GM10248 (cell line): ENCODE results near the gene ST3GAL3.

Experiments used
- CTCF ChIA-PET: fragments of 300-600 bp; sonication (Branson Sonifier 250); formaldehyde crosslinking; extraction: SDS; loops from one replicate; lab custom pipeline; 2021; ENCODE audit warnings: antibody characterized with exemption; lab: Yijun Ruan, JAX
- POLR2A ChIA-PET: fragments of 350-650 bp; sonication (Branson Sonifier 250); formaldehyde crosslinking; extraction: SDS; loops from one replicate; lab custom pipeline; 2020; ENCODE audit warnings: antibody characterized with exemption; lab: Yijun Ruan, JAX
- DNase-seq: peaks from one replicate; pipeline ENCODE4 v3.0.0; 2012; ENCODE audit errors: extremely low spot score
- TF ChIP-seq, protein P1 (sequence below): IDR thresholded peaks from 2 replicates; pipeline ENCODE4 v1.5.1; 2012; ENCODE audit warnings: mild to moderate bottlenecking, low read depth; ENCODE audit errors: extremely low read depth, missing control alignments, control extremely low read depth

ST3GAL3 gene

DNA sequence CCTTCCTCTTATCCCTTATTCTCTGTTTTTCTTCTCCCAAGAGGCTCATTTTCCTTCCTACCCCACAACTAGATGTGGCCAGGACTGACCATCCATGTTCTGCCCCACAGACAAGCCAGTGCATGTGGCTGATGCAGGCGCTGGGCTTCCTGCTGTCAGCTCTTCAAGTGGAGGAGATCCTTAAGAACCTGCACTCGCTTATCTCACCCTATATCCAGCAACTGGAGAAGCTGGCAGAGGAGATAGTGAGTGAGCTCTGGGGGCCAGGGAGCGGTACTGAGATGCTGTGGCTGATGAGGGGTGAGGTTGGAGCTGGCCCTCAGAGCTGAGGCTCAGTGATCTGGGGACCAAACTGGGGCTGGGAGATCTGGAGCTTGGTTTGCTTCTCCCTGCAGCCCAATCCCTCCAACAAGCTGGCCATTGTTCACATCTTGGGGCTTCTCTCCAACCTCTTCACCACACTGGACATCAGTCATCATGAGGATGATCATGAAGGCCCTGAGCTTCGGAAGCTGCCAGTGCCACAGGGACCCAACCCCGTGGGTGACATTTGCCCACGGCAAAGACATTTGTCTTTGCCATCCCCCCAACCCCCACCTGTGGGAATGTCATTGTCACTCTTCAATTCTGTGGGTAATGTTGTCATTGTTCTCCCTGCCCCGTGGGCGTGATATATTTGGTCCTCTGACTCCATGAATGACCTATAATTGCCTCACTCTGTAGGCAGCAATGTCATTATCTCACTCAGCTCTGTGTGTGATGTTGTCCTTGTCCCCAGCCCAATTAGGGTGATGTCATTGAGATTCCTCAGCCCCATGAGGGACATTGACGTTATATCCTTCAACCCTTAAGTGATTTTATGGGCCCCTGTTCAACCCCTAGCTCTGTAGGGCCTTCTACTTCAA is 251.3 kb downstream of the ST3GAL3 start:
- TF ChIP-seq, protein P1, sequence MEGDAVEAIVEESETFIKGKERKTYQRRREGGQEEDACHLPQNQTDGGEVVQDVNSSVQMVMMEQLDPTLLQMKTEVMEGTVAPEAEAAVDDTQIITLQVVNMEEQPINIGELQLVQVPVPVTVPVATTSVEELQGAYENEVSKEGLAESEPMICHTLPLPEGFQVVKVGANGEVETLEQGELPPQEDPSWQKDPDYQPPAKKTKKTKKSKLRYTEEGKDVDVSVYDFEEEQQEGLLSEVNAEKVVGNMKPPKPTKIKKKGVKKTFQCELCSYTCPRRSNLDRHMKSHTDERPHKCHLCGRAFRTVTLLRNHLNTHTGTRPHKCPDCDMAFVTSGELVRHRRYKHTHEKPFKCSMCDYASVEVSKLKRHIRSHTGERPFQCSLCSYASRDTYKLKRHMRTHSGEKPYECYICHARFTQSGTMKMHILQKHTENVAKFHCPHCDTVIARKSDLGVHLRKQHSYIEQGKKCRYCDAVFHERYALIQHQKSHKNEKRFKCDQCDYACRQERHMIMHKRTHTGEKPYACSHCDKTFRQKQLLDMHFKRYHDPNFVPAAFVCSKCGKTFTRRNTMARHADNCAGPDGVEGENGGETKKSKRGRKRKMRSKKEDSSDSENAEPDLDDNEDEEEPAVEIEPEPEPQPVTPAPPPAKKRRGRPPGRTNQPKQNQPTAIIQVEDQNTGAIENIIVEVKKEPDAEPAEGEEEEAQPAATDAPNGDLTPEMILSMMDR: no peak
- CTCF ChIA-PET: interaction anchor here (0.8 to 5.4 kb wide), 3 partner anchors 10 to 24 kb away, joined by 3 to 33 read pairs (median 3); partner anchors contain the start of genes ARTN and IPO13
- POLR2A ChIA-PET: no interaction called here
- DNase-seq: no peak

DNA sequence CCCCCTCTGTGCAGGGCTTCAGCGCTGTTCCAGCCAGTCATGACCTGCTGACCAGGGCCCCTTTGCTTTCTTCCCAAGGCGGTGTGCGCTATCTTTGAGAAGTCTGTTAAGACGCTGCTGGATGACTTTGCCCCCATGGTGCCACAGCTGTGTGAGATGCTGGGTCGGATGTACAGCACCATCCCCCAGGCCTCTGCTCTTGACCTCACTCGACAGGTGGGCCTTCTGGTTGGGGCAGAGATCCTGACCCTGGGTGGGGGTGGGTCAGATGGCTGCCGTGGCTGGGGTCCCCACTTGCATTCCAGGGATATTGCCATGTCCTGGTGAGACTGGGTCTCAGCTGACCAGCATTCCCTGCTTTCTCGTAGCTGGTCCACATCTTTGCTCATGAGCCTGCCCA is 253.5 kb downstream of the ST3GAL3 start:
- ChIA-PET POLR2A (no interaction called here), CTCF (no interaction called here)
- TF ChIP-seq, protein P1: no peak
- no peak for DNase-seq

DNA sequence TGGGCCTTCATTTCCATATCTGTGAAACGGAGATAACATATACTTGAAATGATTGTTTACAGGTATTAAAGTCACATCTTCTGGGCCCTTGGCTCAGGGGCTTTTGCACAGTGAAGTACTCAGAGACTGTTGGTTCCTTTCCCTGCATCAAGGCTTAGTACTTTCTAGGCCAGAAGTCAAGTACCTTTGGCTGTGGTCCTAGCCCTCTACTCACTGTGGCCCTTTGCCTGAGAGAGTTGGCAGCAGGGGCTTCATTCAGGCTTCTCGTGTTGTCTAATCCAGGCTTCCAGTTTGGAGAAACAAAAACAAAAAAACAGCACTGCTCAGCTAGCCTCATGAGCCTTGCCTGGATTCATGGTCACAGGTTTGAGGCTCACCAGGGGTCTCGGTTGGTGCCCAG is 254.4 kb downstream of the ST3GAL3 start:
- TF ChIP-seq, protein P1: no peak
- CTCF ChIA-PET: no interaction called here
- POLR2A ChIA-PET: no interaction called here
- DNase-seq: no peak

DNA sequence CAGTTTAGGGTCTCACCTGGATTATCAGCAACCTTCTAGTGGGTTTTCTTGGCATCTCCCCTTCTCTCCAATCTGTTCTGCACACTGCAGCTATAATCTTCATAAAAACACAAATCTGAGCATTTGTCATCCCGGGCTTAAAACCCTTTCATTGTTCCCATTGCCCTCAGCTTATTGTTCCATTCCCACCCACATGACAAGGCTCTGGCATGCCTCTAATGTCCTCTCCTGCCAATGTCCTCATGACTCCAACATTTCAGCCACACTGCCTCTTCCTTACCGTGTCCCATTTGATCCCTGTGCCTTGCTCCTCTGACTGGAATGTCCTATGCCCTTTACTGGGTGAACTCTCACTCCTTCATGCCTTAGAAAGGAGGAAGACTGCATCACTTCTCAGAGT is 255.0 kb downstream of the ST3GAL3 start:
- ChIA-PET CTCF (no interaction called here), POLR2A (no interaction called here)
- DNase-seq: no peak
- TF ChIP-seq, protein P1: no peak

DNA sequence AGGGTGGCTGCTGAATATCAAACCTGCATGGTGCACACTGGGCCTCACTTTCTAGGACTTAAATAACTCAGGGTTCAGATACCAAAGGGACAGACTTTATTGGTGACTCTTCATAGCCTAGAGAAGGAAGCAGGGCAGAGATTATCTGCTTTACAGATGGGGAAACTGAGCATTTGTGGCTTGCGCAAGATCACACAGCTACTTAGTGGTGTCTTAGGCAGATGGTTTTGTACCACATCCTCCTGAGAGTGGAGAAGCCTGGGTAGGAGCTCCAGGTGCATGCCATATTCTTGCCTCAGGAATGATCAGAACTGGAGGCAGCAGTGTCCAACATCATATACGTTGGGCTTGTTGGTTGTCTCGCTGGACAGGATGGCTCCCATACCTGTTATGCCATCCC is 255.7 kb downstream of the ST3GAL3 start:
- CTCF ChIA-PET: interaction anchor here (1.9 to 2.2 kb wide), 2 partner anchors 9 to 17 kb away, joined by 10 to 12 read pairs; partner anchors contain the start of gene IPO13
- no peak for DNase-seq
- TF ChIP-seq, protein P1: no peak
- POLR2A ChIA-PET: no interaction called here

DNA sequence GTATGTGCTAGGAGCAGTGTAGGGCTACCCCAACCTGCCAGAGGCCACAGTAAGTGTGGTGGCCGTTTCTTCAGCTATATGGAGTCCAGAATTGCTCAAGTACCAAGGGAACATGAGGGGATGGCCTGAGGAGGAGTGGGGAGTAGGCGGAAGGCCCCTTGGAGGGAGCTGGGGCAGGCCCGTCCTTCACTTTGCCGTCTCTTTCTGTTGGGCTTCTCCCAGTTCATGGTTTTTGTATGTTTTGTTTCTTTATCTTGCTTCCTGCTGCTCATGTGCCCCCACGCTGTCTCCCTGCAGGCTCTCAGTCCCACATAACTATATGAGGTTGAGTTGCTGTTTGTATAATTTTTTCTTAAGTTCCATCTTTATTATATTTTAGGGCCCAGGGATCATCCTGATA is 256.6 kb downstream of the ST3GAL3 start:
- TF ChIP-seq, protein P1: no peak
- ChIA-PET CTCF (interaction anchor here (1.0 to 2.2 kb wide), 4 partner anchors 9 to 17 kb away, joined by 3 to 12 read pairs (median 7); partner anchors contain the start of gene IPO13), POLR2A (interaction anchor here (0.8 kb wide), 1 partner anchor 14 kb away, joined by 4 read pairs; no protein-coding TSS in a partner anchor)
- no peak for DNase-seq
